Stimulated activated CD4-positive, alpha-beta T cell treated with anti-CD3 and anti-CD28 coated beads, Interleukin-1b, Interleukin-23, amount 100 ng/mL, for 48 hours (primary cell): ENCODE results near the gene OXA1L.
A peak's percentile ranks its signal among the peaks of the same experiment; 100 is the strongest.
"Not testable (repeated sequence)": the region's sequence is repeated elsewhere in the genome, so short reads cannot be mapped to it uniquely, and the experiment has no call there.

Experiments
- DNase-seq: peaks from one replicate; pipeline ENCODE4 v3.0.0-alpha.2; 2020

The OXA1L gene

GRCh38 chr14:22766457-22767322 is at the start of gene OXA1L:
TSS of gene OXA1L (plus strand) at chr14:22766688. CDS start at chr14:22766702, 14 bp downstream.
- peak; percentile 96 for DNase-seq

- DNase-seq, result no peak
Observed at GRCh38 chr14:22718091-22718490, 48.4 kb upstream of the OXA1L start.

- DNase-seq, result no peak
Observed at GRCh38 chr14:22721213-22721612, 45.3 kb upstream of the OXA1L start.

DNA sequence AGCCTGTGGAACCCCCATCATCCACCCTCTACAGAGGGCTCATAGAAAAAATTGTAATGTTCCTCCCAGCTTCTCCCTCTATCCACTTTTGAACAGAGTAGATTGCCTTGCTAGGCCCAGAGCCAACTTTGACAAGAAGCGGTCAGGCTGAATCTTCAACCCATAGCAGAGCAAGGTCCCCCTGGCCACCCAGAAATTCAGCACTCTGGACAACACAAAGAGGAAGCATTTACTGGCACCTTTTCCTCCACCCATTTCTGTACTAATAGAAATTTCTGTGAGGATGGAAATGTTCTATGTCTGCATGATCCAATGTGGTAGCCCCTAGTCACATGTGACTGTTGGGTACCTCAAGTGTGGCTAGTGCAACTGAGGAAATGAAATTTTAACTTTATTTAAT is 42.7 kb upstream of the OXA1L start:
- no peak for DNase-seq

DNA sequence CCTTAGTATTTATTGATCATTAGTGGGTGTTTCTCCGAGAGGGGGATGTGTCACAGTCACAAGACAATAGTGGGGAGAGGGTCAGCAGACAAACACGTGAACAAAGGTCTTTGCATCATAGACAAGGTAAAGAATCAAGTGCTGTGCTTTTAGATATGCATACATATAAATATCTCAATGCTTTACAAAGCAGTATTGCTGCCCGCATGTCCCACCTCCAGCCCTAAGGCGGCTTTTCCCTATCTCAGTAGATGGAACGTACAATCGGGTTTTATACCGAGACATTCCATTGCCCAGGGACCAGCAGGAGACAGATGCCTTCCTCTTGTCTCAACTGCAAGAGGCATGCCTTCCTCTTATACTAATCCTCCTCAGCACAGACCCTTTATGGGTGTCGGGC is 41.6 kb upstream of the OXA1L start:
- not testable (repeated sequence) for DNase-seq

DNA sequence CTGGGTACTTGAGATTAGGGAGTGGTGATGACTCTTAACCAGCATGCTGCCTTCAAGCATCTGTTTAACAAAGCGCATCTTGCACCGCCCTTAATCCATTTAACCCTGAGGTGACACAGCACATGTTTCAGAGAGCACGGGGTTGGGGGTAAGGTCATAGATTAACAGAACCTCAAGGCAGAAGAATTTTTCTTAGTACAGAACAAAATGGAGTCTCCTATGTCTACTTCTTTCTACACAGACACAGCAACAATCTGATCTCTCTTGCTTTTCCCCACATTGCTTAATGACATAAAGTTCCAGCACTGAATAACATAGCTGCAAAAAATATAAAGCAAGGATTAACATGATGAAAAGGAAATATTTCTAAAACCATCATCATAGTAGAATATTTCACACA is 41.1 kb upstream of the OXA1L start:
- DNase-seq, result not testable (repeated sequence)

GRCh38 chr14:22726012-22726411 is 40.5 kb upstream of the OXA1L start:
- no peak for DNase-seq

DNA sequence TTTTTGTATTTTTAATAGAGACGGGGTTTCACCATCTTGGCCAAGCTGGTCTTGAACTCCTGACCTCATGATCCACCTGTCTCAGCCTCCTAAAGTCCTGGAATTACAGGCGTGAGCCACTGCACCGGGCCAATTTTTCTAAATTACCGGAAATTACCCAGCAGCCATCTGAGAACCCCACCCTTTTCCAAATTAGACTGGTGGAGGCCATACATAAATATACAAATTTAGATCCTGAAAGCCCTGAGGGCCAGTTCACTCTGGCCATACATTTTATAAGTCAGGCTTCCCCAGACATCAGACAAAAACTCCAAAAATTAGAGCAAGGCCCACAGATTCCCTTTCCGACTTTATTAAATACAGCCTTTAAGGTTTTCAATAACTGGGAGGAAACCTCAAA is 34.4 kb upstream of the OXA1L start:
- not testable (repeated sequence) for DNase-seq

GRCh38 chr14:22733829-22734228 is 32.7 kb upstream of the OXA1L start:
- DNase-seq, result no peak

DNA sequence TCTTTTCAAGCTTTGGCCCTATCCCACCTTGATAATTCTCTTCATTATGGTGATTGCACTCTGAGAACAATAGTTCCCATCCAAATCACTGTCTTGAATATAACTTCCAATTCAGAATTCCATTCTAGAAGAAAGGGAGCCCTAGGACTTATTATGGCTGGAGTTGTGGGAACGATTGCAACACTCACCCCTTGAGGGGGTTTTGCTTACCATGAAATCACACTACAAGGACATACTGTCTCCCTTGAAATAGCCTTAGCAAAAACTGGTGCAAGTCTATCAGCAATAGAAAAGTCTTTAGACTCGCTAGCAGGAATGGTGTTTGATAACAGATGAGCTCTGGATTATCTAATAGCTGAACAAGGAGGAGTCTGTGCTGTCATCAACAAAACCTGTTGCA is 31.4 kb upstream of the OXA1L start:
- no peak for DNase-seq

- DNase-seq, result not testable (repeated sequence)
Observed at GRCh38 chr14:22736384-22736783, 30.1 kb upstream of the OXA1L start.

GRCh38 chr14:22737052-22737451 is 29.4 kb upstream of the OXA1L start:
- DNase-seq, result peak; percentile 75

DNA sequence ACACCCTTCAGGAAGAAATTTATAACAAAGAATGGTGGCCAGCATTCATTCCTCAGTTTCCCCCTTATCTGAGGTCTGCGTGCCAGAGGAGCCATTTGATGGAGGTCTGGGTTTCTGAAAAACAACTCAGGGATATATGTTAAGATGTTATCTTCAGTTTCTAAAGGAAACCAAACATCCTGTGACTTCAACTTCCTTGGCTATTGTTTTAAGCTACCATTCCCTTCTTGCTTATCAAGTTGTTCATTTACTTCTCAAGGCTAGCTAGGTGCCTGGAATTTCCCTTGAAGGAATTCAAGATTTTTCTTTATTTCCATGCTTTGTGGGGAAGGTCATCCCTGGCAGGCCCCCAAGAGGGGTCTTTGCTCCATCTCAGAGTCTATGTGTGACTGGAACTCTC is 27.1 kb upstream of the OXA1L start:
- no peak for DNase-seq

- no peak for DNase-seq
Observed at GRCh38 chr14:22740020-22740419, 26.5 kb upstream of the OXA1L start.

DNA sequence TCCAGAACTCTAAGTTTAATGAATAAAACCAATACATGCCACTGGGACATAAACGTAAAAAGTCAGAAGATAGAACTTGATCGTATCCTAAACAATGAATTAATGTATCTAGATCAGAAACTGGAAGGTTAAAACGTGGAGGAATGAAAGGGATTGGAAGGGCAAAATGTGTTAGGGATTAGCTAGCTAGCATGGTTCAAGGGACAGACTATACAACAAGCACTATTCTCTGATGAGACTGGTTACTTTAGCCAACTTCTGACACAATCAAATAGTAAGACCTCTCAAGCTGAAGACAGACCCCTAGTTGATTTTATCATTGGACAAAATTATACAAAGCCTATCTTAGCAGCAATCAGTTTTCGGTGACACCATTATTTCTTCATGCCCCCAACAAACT is 18.7 kb upstream of the OXA1L start:
- DNase-seq, result no peak

DNA sequence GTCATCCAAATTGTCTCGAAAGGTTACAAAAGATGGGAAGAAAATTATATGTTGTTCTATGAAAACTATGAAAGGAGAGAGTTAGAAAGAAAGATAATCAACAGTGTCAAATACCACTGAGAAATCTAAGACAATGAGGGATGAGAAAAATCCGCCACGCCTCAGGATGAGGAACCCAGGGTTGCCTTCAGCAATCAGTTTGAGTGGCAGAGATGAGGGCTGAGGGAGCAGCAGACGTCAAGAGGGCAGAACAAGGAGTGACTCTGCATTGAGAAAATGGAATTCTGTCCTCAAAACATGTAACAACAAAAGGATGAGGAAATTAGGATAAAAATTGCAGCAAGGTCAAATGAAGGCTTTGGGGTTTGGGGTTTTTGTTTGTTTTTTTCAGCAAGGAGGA is 18.3 kb upstream of the OXA1L start:
- DNase-seq, result no peak

- DNase-seq, result no peak
Observed at GRCh38 chr14:22748631-22749068, 17.8 kb upstream of the OXA1L start.

DNA sequence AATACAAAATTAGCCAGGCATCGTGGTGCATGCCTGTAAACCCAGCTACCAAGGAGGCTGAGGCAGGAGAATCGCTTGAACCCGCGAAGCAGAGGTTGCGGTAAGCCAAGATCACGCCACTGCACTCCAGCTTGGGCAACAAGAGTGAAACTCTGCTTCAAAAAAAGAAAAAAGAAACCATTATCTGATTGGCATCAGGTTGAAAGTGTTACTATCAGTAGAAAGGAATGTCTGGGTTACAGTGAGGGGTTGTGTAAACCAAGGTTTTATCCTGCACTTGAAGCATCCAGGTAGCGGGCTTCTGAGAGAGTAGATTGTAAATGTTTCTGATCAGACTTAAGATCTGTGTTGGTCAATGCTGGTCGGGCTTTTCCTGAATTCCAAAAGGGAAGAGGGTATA is 14.1 kb upstream of the OXA1L start:
- DNase-seq, result no peak

- DNase-seq, result no peak
Observed at GRCh38 chr14:22753586-22753985, 12.9 kb upstream of the OXA1L start.

- DNase-seq, result not testable (repeated sequence)
Observed at GRCh38 chr14:22757972-22758650, 8.4 kb upstream of the OXA1L start.

DNA sequence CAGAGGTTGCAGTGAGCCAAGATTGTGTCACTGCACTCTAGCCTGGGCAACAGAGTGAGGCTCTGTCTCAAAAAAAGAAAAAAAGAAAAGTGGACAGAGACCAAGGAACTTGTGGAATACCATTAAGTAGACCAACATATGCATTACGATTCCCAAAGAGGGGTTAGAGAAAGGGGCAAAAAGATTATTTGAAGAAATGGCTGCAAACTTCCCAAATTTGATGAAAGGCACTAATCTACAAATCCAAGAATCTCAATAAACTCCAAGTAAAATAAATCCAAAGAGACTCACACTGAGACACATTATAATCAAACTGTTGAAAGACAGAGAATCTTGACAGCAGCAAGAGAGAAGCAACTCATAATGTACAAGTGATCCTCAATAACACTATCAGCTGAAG is 4.8 kb upstream of the OXA1L start:
- no peak for DNase-seq

- no peak for DNase-seq
Observed at GRCh38 chr14:22764382-22764781, 2.1 kb upstream of the OXA1L start.

DNA sequence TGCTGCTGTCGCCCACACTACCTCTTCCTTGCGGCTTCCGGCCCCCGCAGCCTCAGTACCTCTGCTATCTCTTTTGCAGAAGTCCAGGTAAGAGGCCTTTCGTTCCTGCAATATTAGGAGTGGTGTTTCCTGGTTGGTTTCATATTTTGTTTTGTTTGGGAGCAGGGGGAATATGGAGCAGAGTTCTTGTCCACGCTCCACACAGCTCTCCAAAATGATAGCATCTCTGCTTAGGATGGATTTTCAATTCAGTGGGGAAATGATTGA is 768 bp downstream of the OXA1L start:
- DNase-seq, result no peak

- DNase-seq, result no peak
Observed at GRCh38 chr14:22768947-22769346, 2.5 kb downstream of the OXA1L start.

DNA sequence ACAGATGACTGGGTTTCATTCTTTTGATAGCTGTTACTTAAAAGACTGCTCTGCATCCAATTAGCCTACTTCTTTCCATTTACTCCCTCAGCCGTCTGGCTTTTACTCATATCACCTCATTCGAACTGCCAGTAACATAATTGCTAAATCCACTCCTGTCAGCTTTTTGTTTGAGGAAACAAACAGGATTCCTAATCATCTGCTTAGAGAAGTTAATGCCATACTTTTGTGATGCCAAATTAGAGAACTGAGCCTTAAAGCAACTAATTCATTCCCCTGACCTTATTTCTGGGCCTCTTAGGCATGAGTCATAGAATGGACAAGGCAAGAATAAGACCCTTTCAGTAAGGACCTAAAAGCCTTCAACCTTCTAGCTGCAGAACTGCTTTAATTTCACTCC is 2.9 kb downstream of the OXA1L start:
- DNase-seq, result no peak
